K562 (cell line): ENCODE data around the gene RMC1. TPM values are rescaled to one million over a fixed set of nuclear protein-coding genes. Genes with fewer than 3 reads are reported as not detected.
A peak's percentile ranks its signal among the peaks of the same experiment; 100 is the strongest.

Experiments used
- ATAC-seq: fragments of 200-7000 bp; cut with Tn5 transposase; 3 replicates; pipeline ENCODE4 v1.9.1; 2020; ENCODE audit warnings: moderate library complexity
- BruUV-seq: library from RNA; stranded (reverse); fragments of 400-500 nt; replicated peaks from 2 replicates; lab custom pipeline; 2021; lab: Mats Ljungman, UMichigan
- CTCF ChIA-PET: fragments of 300-600 bp; formaldehyde crosslinking; extraction: SDS; loops from one replicate; lab custom pipeline; 2021; ENCODE audit warnings: low intra/inter-chr PET ratio; lab: Yijun Ruan, JAX
- POLR2A ChIA-PET: fragments of 300-600, 350-650 bp; sonication (Branson Sonifier 250); formaldehyde crosslinking; extraction: SDS; loops from one replicate; lab custom pipeline; 2021; ENCODE audit warnings: antibody characterized with exemption, inconsistent platforms; lab: Yijun Ruan, JAX
- DNase-seq, 4 experiments: peaks; one replicate each; pipeline versions ENCODE4 v3.0.0 to v3.0.0-alpha.2; 2011 to 2018; ENCODE audit warnings: low spot score in 3 of 4, mixed read lengths in 3 of 4; ENCODE audit errors: extremely low read depth in 1 of 4
- FAIRE-seq: peaks from 2 replicates; lab custom pipeline; 2011; peaks lifted over from hg19 to GRCh38; lab: Jason Lieb, UNC
- H2AFZ ChIP-seq: 2 replicates; pipeline ENCODE4 v1.6.0; 2011; ENCODE audit warnings: low read depth, low read length, control low read depth, inconsistent platforms
- H3K27ac ChIP-seq: fragments of 200-600 bp; 3 replicates; pipeline ENCODE4 v1.8.0; 2011; ENCODE audit warnings: low read depth, mild to moderate bottlenecking, control low read depth, inconsistent platforms, low read length, moderate library complexity, mixed read lengths; ENCODE audit errors: extremely low read depth
- H3K27me3 ChIP-seq, 2 experiments: fragments of 300-600 bp in 1 of 2; 2 replicates in 1 of 2; 3 replicates in 1 of 2; pipeline versions ENCODE4 v1.6.0 to v1.8.0; 2011; ENCODE audit warnings: inconsistent platforms in 2 of 2, low read length in 2 of 2, mild to moderate bottlenecking in 1 of 2, mixed read lengths in 1 of 2, moderate library complexity in 1 of 2; ENCODE audit not compliant: control insufficient read depth in 2 of 2, insufficient read depth in 2 of 2
- H3K36me3 ChIP-seq: fragments of 300-600 bp; 3 replicates; pipeline ENCODE4 v1.8.0; 2011; ENCODE audit warnings: mild to moderate bottlenecking, low read length, inconsistent platforms; ENCODE audit not compliant: control insufficient read depth, insufficient read depth
- H3K4me1 ChIP-seq, 2 experiments: fragments of 200-600 bp in 1 of 2; replicated peaks in 1 of 2; 2 replicates in 1 of 2; 3 replicates in 1 of 2; pipeline versions ENCODE4 v1.5.1 to v1.8.0; 2011; ENCODE audit warnings: inconsistent platforms in 2 of 2, low read length in 2 of 2, mild to moderate bottlenecking in 1 of 2, mixed read lengths in 1 of 2, moderate library complexity in 1 of 2; ENCODE audit not compliant: control insufficient read depth in 2 of 2, insufficient read depth in 2 of 2
- H3K4me2 ChIP-seq: 2 replicates; pipeline ENCODE4 v1.6.1; 2011; ENCODE audit warnings: low read length, control low read depth, inconsistent platforms, mixed read lengths; ENCODE audit not compliant: insufficient read depth
- H3K4me3 ChIP-seq: fragments of 200-600 bp; sonication (generic), shearing (Covaris generic); 2 replicates; pipeline ENCODE4 v1.5.1; 2016; ENCODE audit warnings: control low read depth, inconsistent platforms
- H3K79me2 ChIP-seq: fragments of 200-600 bp; 3 replicates; pipeline ENCODE4 v1.8.0; 2011; ENCODE audit warnings: low read length, inconsistent platforms; ENCODE audit not compliant: control insufficient read depth, insufficient read depth
- H3K9ac ChIP-seq, 2 experiments: 2 replicates each; pipeline versions ENCODE4 v1.6.0 to v1.6.1; 2011; ENCODE audit warnings: low read depth in 2 of 2, low read length in 2 of 2, control low read depth in 1 of 2, inconsistent platforms in 1 of 2, mild to moderate bottlenecking in 1 of 2, mixed read lengths in 1 of 2; ENCODE audit not compliant: insufficient read depth in 1 of 2
- H3K9me1 ChIP-seq: one replicate; pipeline ENCODE4 v1.6.0; 2011; ENCODE audit warnings: inconsistent platforms, mild to moderate bottlenecking, low read length, moderate library complexity; ENCODE audit not compliant: control insufficient read depth, insufficient read depth
- H3K9me3 ChIP-seq: replicated peaks from 2 replicates; pipeline ENCODE4 v1.5.1; 2011; ENCODE audit warnings: low read depth, low read length, inconsistent platforms; ENCODE audit not compliant: control insufficient read depth, insufficient read depth
- H4K20me1 ChIP-seq: replicated peaks from 2 replicates; pipeline ENCODE4 v1.6.1; 2011; ENCODE audit warnings: low read length, inconsistent platforms, mixed read lengths; ENCODE audit not compliant: control insufficient read depth, insufficient read depth
- CEBPB ChIP-seq: fragments of 450-650 bp; IDR thresholded peaks from 2 replicates; pipeline ENCODE4 v1.6.1; 2016; ENCODE audit warnings: missing genetic modification characterization, missing compliant biosample characterization
- CEBPG ChIP-seq, 3 experiments: fragments of 200-800 bp in 1 of 3; sonication (Bioruptor generic) in 1 of 3; sonication (generic) in 1 of 3; formaldehyde crosslinking in 1 of 3; IDR thresholded peaks in 2 of 3; conservative IDR thresholded peaks in 1 of 3; 2 replicates each; pipeline versions ENCODE4 v1.6.1 to v1.8.0; 2016 to 2022; ENCODE audit warnings: missing compliant biosample characterization in 2 of 3, missing genetic modification characterization in 2 of 3, mild to moderate bottlenecking in 1 of 3, missing genetic modification reagents in 1 of 3
- LEF1 ChIP-seq: fragments of 450-650 bp; IDR thresholded peaks from 2 replicates; pipeline ENCODE4 v1.6.1; 2016; ENCODE audit warnings: mild to moderate bottlenecking
- NFIC ChIP-seq: fragments of 450-650 bp; IDR thresholded peaks from 2 replicates; pipeline ENCODE4 v1.6.1; 2017; ENCODE audit warnings: mild to moderate bottlenecking, inconsistent platforms
- NRF1 ChIP-seq, 2 experiments: fragments of 450-650 bp; IDR thresholded peaks in 1 of 2; conservative IDR thresholded peaks in 1 of 2; 2 replicates each; pipeline ENCODE4 v1.6.1; 2014; ENCODE audit warnings: mild to moderate bottlenecking in 2 of 2
- STAG1 ChIP-seq: sonication (generic); formaldehyde crosslinking; IDR thresholded peaks from 2 replicates; pipeline ENCODE4 v1.5.0; 2020; ENCODE audit warnings: missing genetic modification reagents, borderline replicate concordance
- ZNF384 ChIP-seq: IDR thresholded peaks from 2 replicates; pipeline ENCODE4 v1.6.1; 2012; ENCODE audit warnings: low read depth, low read length, improper control_type of control experiment
- WGBS: fragments of 100-300 bp; shearing (Covaris generic); methylation state at CpG from one replicate; pipeline ENCODE4 v1.1.6; 2016; ENCODE audit warnings: low coverage, mixed read lengths; ENCODE audit not compliant: insufficient coverage; ENCODE audit errors: missing lambda C conversion rate; 5-methylcytosine and 5-hydroxymethylcytosine counted together
- in situ Hi-C: fragments of 300-500 bp; cut with MboI; formaldehyde crosslinking; loops from 4 replicates; pipeline ENCODE4 v1.15.0; 2018; ENCODE audit warnings: inconsistent platforms, mixed read lengths
- intact Hi-C: fragments of 100-400 bp; cut with micrococcal nuclease; formaldehyde crosslinking; loops from 2 replicates; pipeline ENCODE4 v1.14.2; 2022
- polyA plus RNA-seq, 8 experiments: library from polyadenylated mRNA; depleted of rRNA in 4 of 8; stranded (reverse) in 5 of 8; unstranded in 3 of 8; fragments of >200 nt; fragmentation: Nextera tagmentation in 2 of 8; fragmentation: Illumina TruSeq in 1 of 8; extraction: Ambion mirVana in 2 of 8; extraction: Trizol in 1 of 8; gene quantifications; 2 replicates each; pipeline versions ENCODE4 v1.2.1 to v1.2.3, GENCODE V29; 2011 to 2014; ENCODE audit warnings: inconsistent platforms in 1 of 8, missing spikeins in 1 of 8
- total RNA-seq, 7 experiments: library from RNA; depleted of rRNA in 6 of 7; stranded (reverse); fragments of >200 nt in 6 of 7; fragmentation: Illumina TruSeq in 2 of 7; extraction: Trizol in 2 of 7; gene quantifications; 2 replicates each; pipeline versions ENCODE4 v1.2.1 to v1.2.3, GENCODE V29; 2011 to 2021; ENCODE audit warnings: low replicate concordance in 1 of 7
- TF ChIP-seq, protein P1 (sequence below): fragments of 450-650 bp; formaldehyde crosslinking; conservative IDR thresholded peaks from 2 replicates; pipeline ENCODE4 v1.4.0; 2022; ENCODE audit warnings: mild to moderate bottlenecking, missing genetic modification characterization

The RMC1 gene
- total and polyA plus RNA-seq, 9 of the 15 experiments (the other 6 are each of a cell fraction or from before 2014, with no cell fraction given): 7.5 to 42.4 (median 35.5) TPM

DNA sequence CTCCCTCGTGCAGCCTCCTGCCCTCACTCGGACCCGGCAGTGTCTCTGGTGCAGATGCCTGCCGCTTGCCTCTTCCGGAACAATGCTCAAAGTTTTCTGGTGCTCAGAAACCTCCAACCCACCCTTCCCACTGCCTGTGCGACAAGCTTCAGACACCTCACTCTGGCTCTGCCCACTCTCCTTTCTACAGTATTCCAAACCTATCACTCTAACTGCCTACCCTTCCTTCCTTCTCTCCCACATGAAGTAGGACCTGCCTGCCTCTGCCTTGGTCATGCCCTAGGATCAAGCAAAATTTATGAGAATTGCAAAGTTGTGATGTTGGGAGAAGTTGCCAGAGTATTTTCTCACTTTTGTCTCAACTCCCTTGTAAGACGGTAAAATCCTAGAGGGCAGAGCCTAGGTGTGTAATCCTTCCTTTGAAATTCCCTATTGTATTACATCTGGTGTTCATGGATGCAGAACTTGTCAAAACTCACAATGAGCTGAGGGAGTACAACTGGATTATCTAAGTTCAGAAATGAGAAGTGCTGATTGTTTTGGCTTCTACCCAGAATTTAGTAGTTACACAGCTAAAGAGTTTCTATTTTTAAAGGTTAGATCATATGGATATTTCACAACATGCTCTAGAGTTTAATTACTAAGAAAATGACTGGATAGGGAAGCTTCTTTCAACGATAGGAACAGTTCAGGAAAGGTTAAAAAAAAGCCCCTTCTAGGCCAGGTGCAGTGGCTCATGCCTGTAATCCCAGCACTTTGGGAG, 75.8 kb downstream of the RMC1 start:
- Histone ChIP-seq H3K4me1 (peaks cover 0 to 10% of the 10 kb centered on the region in 2 experiments; a peak in 4 of 5 replicates), H3K79me2 (peaks cover 26% of the 10 kb centered on the region), H3K9ac (no peak overlapping the region), H3K27me3 (no peaks in the 10 kb centered on the region), H3K4me3 (no peak overlapping the region), H3K36me3 (peaks cover 32% of the 10 kb centered on the region; the same call in 2 of the 3 replicates), H4K20me1 (no peaks in the 10 kb centered on the region; the same call in none of the 2 replicates), H2AFZ (no peak overlapping the region), H3K4me2 (no peak overlapping the region), H3K27ac (no peak overlapping the region), H3K9me1 (no peaks in the 10 kb centered on the region), H3K9me3 (no peaks in the 10 kb centered on the region)
- ATAC-seq: no peak
- ChIA-PET POLR2A (interaction anchor here (0.7 to 1.3 kb wide), 5 partner anchors 16 to 122 kb away, joined by 3 to 5 read pairs (median 4); no protein-coding TSS in a partner anchor), CTCF (no interaction called here)
- no TSS peak for BruUV-seq
- no peak for TF ChIP-seq LEF1
- no peak for TF ChIP-seq STAG1 (CRISPR knock-in tag)
- TF ChIP-seq, protein P1, sequence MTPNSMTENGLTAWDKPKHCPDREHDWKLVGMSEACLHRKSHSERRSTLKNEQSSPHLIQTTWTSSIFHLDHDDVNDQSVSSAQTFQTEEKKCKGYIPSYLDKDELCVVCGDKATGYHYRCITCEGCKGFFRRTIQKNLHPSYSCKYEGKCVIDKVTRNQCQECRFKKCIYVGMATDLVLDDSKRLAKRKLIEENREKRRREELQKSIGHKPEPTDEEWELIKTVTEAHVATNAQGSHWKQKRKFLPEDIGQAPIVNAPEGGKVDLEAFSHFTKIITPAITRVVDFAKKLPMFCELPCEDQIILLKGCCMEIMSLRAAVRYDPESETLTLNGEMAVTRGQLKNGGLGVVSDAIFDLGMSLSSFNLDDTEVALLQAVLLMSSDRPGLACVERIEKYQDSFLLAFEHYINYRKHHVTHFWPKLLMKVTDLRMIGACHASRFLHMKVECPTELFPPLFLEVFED (CRISPR knock-in tag): no peak
- TF ChIP-seq ZNF384: no peak
- TF ChIP-seq NFIC: peak; percentile 39; the same call in 1 of the 2 replicates
- no peak for TF ChIP-seq NRF1 (conservative IDR thresholded peaks at IDR 0.05 in 1 of 2, IDR thresholded peaks at IDR 0.05 in 1 of 2)
- no peak for TF ChIP-seq CEBPG (CRISPR knock-in tag; IDR thresholded peaks at IDR 0.05)
- peak; percentile 26 to 41; a peak in 2 of 4 replicates for TF ChIP-seq CEBPG (tag; conservative IDR thresholded peaks at IDR 0.05 in 1 of 2, IDR thresholded peaks at IDR 0.05 in 1 of 2)
- TF ChIP-seq CEBPB: peak; percentile 72
- 84% methylated on average over 8 of the region's 8 CpGs for WGBS
- in situ Hi-C loops: no loop called here
- FAIRE-seq: no peak
- no peak for DNase-seq
- intact Hi-C loops: no loop called here
